GM21367 (cell line): Measurements from ENCODE around the gene DPYD.

Experiments used
- ATAC-seq: cut with Tn5 transposase; IDR thresholded peaks from one replicate; pipeline ENCODE4 v1.9.1; 2021; ENCODE audit not compliant: unreplicated experiment

Gene DPYD

DNA sequence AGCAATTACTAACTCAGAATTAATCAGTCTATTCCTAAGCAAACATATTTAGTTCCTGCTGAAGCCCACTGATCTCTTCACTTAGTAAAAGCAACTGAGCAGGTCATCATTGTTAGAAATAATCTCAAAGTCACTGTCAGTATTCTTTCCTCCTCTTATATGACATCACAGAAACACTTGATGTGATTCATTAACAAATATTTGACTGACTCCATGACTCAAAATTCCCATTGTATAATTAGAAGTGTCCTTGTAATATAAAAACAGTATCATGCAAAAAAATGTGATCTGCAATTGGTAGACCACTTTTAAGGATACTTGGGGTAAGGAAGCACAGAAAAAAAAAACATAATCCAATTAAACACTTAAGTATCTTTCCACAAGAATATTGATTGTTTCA, 194.4 kb downstream of the DPYD start:
- ATAC-seq, result no peak

DNA sequence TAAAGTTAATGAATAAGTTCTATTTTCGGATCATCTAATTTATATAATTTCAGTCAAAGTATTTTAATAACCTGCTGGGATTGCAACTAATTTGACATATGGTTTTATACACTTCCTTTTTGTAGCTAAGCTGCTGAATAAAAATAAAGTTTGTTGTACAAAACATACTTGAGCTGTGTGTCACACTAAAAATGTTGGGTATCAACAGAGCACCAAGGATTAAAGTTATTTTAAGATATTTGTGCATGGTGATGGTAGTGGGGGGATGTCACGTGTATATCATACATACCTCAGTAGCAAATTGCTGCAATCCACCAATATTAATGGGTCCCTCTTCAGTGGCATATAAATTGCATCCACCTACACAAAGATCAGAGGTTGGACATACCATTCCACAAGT, 199.6 kb downstream of the DPYD start:
- no peak for ATAC-seq

DNA sequence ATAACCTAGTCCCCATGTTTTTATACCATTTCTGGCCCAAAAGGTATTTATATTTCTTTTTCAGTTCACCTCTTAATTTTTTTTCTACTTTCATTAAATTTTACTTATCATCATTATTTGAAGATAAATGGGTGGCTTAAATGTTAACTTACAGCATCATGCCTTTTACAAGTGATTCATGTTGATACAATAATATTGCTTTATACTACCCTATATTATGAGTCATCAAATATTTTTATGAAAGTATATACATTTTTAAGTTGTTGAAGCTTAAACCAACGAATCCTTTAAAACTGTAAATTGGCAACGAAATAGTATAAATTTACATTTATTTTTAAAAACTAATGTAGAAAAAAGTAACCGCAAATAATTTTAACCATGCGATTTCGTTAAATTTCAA, 207.9 kb downstream of the DPYD start:
- no peak for ATAC-seq

DNA sequence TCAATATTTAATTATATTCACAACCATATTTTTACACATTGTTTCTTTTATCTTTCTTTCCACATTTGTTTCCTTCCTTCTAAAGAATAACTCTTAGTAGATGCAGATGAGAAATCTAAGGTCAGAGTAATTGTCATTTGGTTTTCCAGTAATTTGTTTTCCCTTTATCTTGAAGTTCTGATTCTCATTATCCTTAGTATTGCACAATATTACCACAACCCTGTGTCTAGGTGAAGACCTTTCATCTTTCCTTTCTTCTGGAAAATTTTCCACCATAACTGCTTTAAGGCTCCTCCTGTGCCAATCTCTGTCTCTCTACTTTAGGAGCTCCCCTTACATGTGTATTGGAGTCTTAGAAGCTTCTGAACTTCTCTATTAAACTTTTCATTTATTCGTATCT, 209.0 kb downstream of the DPYD start:
- no peak for ATAC-seq

DNA sequence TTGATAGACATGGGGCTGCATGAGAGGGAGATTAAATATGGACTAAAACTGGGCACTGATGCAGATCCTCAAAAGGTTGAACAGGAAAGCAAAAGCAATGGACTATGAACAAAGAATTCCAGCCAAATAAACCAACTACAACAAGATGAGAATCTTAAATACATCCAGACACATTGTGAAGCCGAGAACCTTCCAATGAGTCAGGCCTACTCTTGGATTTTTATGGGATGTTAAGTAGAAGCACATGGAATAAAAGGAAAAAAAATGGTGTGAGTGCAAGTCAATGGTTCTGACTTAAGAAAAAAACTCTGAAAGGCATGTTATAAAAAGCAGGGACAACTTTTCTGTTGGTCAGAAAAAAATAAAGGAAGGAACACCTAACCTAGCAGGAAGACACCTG, 227.2 kb downstream of the DPYD start:
- ATAC-seq, result no peak

DNA sequence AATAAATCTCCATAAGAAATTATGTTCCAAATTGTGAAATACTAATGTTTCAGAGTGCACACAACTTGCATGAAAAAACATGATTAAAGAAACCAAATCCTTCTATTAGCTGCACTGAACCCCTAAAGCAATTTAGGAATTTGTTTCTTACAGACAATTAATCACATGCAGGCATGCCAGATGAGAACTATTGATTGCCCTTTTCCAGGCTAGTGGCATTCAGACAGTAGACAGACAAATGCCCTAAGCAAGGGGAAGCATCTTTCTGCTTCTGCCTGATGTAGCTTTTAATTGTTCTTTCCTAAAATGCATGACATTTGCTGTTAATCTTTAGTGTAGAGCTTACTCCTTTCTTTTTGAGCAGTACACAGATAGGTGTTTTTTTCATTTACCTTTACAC, 229.5 kb downstream of the DPYD start:
- ATAC-seq, result no peak

DNA sequence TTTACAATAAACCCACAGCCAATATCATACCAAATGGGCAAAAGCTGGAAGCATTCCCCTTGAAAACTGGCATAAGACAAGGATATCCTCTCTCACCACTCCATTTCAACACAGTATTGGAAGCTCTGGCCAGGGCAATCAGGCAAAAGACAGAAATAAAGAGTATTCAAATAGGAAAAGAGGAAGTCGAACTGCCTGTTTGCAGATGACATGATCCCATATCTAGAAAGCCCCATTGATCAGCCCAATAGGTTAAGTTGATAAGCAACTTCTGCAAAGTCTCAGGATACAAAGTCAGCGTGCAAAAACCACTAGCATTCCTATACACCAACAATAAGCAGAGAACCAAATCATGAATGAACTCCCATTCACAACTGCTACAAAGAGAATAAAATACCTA, 235.5 kb downstream of the DPYD start:
- no peak for ATAC-seq

DNA sequence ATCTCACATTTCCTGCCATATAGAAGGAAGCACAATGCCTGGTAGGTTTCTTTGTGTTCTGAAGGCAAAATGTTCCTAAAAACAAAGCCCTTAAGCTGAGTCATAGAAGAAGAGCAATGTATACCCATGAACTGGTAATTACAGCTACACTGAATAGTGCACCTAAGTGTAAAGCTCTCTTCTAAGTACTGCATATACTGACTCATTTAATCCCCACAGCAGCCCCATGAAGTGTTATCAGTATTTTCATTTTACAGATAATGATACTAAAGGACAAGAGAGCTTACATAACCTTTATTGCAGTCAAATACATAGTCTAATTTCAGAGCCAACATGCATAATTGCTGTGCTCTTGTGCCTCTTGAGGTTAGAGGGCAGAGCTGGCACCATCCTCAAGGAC, 239.9 kb downstream of the DPYD start:
- ATAC-seq, result no peak

DNA sequence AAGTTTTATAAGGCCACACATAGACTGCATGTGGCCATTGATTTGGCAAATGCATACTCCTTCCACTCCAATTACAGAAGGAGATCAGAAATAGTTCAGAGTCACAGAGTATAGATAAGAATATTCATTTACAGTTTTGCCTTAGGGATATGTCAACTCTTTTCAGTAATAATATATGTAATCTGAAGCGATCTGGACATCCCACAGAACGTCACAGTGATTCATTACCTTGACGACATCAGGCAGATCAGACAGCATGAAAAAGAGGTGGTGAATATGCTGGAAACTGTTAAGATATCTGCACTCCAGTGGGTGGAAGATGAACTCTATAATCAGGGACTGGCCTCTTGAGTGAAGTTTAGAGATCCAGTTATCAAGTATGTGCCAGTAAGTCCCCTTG, 240.4 kb downstream of the DPYD start:
- no peak for ATAC-seq

DNA sequence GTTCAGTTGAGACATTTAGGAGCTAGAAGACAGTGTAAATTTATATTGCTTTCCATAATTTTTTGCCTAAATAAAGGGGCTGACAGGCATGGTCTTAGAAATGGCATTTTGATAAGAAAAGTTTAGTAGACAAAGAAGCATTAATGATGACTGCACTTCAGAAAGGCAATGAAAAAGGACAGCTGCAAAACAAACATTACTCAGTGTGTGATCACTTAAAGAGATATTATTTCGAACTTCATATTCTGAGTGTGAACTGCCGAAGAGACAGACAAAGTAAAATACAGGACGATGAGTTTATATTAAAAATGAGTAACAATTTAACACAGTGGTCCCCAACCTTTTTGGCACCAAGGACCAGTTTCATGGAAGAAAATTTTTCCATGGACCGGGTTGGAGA, 243.1 kb downstream of the DPYD start:
- no peak for ATAC-seq

DNA sequence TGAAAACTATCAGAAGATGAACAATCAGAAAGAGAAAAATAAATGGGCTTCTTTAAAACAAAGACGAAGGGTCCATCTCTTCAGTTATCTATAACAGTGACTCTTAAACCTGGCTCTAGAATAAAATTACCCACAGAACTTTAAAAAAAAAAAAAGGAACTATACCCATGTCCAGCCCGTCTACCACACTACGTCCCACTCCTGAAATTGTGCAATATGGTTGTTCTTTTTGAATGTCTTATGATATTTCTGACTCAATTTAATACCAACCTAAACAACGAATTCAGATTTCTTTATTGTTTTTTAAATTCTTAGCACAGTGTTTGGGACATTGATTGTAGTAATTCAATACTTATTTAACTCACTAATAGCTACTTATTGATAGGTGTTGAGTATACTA, 246.3 kb downstream of the DPYD start:
- no peak for ATAC-seq

DNA sequence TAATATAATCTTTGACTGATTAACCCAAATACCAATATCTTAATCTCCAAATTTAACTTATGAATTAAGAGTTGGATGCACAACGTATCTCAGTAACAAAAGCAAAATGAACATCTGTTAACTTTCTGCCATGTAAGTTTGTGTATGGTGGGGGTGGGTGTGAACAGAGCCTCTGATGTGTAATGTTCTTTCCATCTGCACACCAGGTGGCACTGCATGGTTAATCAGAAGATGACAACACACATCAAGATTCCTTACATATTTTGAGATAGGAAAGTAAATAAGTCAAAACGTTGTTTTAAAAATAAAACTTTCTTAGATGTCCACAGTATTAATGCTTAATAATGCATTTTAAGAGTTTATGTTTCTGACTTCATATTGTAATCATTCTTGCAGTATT, 251.9 kb downstream of the DPYD start:
- no peak for ATAC-seq

DNA sequence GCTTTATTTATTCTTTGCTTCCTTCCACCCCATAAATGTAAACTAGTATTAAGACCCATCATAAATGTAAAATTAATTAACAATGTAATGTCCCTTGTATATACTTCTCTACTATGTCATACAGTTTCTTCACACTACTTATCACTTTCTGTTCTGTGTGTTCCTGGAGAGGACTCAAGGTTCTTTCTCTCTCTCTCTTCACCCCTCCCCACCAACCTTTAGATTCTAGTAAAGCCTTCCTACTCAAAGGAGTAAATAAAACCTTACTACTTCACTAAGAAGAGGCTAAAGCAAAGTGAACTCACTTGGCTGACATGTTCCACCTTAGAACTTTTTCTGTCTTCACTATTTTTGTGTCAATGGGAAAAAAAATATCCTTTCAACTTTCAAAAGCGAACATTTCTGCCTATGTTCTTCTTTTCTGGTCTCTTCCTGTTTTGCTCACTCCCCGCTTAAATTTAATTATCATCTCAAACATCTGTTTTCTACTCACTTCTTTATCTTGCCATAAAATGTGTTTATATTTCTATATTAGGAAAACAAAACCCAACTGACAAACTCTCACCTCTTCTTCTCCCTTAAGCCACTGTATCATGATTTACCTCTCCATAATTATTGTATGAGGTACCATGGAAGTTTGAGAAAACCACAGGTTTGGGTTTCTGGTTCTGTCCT, 260.3 kb downstream of the DPYD start:
- no peak for ATAC-seq

DNA sequence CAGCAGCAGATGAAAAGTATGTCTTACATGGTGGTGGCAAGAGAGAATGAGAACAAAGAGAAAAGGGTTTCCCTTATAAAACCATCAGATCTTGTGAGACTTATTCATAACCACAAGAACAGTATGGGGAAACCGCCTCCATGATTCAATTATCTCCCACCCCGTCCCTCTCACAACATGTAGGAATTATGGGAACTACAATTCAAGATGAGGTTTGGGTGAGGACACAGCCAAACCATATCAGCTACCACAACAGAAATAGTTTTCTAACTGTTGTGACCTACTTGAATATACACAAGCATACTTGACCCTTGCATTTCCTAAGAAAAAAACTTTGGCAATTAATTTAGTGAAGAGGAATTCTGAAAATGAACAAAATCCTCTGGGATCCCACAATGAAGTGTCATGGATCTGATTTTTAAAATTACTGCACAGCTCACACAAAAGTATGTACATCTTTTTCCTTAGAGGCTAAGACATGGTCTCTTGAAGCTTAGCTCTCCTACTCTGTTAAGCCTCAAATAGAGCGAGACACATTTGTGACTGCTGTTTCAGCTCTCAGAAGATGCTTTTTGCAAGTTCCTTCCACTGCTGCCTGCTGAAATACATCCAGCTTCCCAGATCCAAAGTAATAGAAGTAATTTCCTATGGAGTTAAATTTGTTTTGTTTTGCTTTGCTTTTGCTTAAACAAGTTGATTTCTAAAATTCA, 265.8 kb downstream of the DPYD start:
- no peak for ATAC-seq

DNA sequence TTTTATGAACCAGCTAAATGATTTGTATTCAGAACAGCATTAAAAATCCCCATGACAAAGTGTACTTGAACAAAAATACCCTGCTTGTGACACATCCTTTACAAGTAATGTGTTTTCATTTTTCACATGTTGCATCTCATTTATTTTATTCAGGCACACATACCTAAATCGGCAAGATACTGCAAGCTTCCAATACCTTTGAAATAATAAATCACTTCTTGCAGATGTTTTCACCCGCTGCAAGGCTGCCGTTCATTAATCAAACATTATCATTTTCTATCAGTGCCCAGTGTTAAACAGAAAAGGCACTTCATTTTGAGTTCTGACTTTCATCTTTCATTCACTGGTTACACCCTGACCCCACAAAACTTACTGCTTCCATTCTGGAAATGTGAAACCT, 269.6 kb downstream of the DPYD start:
- ATAC-seq, result no peak

DNA sequence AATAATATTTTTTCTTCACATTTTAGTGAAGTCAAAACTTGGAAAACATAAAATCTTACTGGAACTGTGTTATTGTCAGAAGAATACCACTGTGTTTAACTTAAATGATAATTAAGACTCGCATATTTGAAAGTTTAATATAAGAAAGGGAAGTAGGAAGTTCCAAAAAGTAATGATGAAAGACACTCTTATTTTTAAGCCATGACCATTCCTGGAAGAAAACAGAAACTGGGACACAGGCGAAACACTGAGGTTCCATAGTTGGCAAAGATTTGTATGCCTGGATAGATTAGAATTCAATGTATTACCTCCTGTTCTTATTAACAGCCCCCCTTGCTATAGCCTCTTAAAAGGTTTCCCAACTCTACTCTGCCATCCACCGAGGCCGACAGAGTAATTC, 271.2 kb downstream of the DPYD start:
- ATAC-seq, result no peak

DNA sequence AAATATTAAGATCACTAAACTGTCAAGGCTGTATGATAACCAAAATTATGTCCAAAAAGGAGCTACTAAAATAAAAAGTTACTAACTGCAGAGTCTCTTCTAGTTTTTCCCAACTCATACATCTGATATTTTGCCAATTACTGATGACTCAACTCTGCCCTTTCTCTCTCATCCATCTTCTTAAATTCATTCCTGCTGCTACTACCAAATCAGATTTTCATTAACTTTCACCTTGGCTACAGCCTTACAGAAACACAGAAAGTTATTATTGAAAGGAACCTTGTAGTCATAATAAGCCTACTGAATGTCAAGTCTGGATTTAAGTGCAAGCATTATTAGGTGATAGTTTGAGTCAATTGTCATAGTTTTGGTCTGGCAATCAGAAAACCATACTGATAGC, 273.1 kb downstream of the DPYD start:
- ATAC-seq, result no peak

DNA sequence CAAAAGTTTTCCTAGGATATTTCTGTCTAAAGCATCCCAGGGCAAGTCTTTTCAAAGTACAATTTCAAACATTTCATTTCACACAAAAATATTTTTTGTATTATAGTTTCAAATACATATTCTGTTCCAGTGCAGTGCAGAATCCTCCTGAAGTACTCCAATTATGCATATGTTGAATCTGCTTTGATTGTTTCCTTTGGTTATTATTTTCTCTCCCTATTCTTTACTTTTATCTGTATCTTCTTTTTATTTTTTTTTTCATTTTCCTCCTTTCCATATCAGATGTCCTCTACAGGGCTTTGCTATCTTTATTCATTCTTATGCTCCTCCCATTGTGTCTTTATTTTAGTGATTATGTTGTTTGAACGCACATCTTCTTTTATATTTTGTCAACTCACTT, 274.8 kb downstream of the DPYD start:
- ATAC-seq, result no peak

DNA sequence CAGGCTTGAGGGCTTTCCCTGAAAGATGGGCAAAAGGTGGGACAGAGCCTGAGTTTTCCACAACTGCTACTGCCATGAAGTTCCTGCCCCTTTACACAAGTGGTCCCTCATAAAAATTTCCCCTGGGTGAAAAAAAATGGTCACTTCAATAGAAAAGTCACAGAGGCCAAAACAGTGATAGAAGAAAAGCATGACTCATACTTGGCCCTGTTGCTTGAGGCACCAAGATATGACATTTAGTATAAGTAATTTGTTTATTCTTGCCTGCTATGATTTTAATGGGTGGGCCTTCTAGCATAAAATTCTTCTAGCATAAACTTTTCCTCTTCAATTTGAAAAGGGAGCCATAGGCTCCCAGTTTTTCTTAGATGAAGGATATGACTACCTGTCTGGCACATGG, 280.2 kb downstream of the DPYD start:
- ATAC-seq, result no peak

DNA sequence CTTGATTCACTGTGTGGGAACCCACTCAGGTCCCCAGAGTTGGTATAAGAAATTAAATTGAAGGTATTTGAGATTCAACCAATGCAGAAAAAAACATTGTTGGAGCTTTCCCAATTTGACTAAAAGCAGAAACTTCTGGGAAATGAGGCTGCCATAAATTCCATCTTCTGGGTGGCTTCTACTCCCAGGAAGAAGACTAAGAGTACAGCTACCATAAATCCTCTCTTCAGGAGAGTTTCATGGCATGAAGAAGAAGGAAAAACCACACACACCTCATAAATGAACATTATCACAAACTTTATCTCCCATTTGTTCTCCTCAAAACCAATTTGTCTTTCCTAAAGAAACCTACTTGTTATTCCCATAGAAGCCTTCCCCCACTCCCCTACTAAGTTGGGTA, 283.9 kb downstream of the DPYD start:
- no peak for ATAC-seq

DNA sequence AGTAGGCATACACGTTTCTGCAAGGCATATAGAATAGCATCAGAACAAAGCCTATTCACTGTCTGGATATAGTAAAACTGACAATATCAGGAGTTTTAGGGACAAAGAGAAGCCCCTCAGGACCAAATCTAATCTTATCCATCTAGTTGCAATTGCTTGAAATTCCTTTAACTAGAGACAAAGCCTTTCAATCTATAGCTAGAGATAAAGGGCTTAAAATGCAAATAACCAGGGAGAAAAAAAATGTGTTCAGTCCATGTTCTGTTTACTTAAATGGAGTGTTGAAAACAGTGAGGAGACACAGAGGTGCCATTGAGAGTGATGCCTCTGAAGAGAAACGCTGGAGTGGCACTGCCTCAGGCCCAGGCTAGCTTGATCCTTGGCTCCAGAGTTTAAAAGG, 286.1 kb downstream of the DPYD start:
- no peak for ATAC-seq

DNA sequence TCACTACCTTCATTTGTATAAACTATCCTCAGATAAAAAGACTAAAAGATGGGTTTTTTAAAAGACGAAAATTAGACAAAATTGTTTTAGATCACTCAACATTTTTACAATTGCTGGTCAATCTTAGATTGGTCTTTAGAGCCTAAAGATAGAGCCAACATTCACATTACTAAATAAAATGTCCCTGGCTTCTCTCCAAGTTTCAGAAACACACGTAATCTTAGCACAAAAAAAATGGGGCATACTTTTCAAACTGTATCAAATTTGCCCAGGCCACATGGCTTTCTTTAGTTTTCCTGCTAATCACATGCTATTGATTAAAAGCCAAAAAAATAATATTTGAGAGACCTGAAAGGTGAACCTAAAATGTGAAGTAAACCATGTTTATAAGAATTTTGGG, 288.1 kb downstream of the DPYD start:
- ATAC-seq, result no peak

DNA sequence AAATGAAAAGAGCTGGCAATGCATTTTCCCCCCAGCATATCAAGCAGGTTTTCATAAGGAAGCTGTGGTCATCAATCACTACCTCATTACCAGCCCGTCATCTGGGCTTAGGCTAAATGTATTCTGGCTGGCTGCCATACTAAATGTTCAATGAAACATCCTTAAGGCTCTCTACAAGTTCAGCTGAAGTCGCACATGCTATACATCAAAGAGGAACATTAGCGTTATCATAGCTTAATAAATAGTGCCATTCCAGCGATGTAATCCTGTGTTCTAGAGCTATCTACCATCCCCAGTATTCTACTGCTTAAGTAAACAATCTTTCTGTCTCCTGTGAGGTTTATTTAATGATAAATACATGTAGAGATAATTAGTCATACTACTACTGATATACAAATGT, 288.8 kb downstream of the DPYD start:
- ATAC-seq, result no peak
